ENCODE data around the gene ZNF829. TPM values are rescaled to one million over a fixed set of nuclear protein-coding genes. Genes with fewer than 3 reads are reported as not detected.

The ZNF829 gene
- total and polyA plus RNA-seq, 10 of the 15 experiments (the other 5 are each of a cell fraction or from before 2014, with no cell fraction given): 0.08 to 0.63 (median 0.22) TPM

GRCh38 chr19:36950335-36951119 lies 34.4 kb upstream of the ZNF829 start:
- H3K4me2 ChIP-seq (ENCODE audit: control insufficient read depth, insufficient read depth): no peak overlapping the region
- ChIA-PET CTCF (no interaction called here), RAD21 (ENCODE audit: unreplicated experiment) (no interaction called here), POLR2A (interaction anchor here (0.6 kb wide), 1 partner anchor 210 kb away, joined by 4 read pairs; no protein-coding TSS in a partner anchor), SMC1A (ENCODE audit: uncharacterized antibody, unreplicated experiment) (no interaction called here)
- in situ Hi-C loops (cut with MboI): no loop called here
- DNase-seq (ENCODE audit: low read depth, low spot score) (no peak), FAIRE-seq (no peak), ATAC-seq (no peak)
- H3K9ac ChIP-seq (ENCODE audit: control insufficient read depth, insufficient read depth, low read length): no peak overlapping the region
- no peak overlapping the region for H3K4me3 ChIP-seq
- no peak overlapping the region for H3K27ac ChIP-seq (ENCODE audit: control insufficient read depth, insufficient read depth)
- intact Hi-C loops (cut with micrococcal nuclease; ENCODE audit: unreplicated experiment): no loop called here
- H3K79me2 ChIP-seq (ENCODE audit: control insufficient read depth, insufficient read depth, low read length): no peaks in the 10 kb centered on the region
- H3K27me3 ChIP-seq (replicated peaks in 1 of 2; ENCODE audit: control insufficient read depth in 2 of 2, insufficient read depth in 2 of 2, low read length in 1 of 2): no peaks in the 10 kb centered on the region
- no peak for TF ChIP-seq SREBF2 (IDR thresholded peaks at IDR 0.05; ENCODE audit: low read length)
- no peak for TF ChIP-seq TCF3 (IDR thresholded peaks at IDR 0.05; ENCODE audit: borderline replicate concordance, insufficient read depth, low read depth, low read length)
- TF ChIP-seq, protein P1, sequence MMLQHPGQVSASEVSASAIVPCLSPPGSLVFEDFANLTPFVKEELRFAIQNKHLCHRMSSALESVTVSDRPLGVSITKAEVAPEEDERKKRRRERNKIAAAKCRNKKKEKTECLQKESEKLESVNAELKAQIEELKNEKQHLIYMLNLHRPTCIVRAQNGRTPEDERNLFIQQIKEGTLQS (IDR thresholded peaks at IDR 0.05; ENCODE audit: borderline replicate concordance, extremely low read depth, low read depth, low read length): no peak
- no peak for TF ChIP-seq TBL1XR1 (IDR thresholded peaks at IDR 0.05; ENCODE audit: low read depth, low read length)
- no peak for TF ChIP-seq IRF5 (IDR thresholded peaks at IDR 0.05; ENCODE audit: borderline replicate concordance)
- no peak for TF ChIP-seq FOS (IDR thresholded peaks at IDR 0.05; ENCODE audit: borderline replicate concordance, extremely low read depth, insufficient read length)
- no peak for TF ChIP-seq ZNF592 (IDR thresholded peaks at IDR 0.05)
- TF ChIP-seq, protein P2, sequence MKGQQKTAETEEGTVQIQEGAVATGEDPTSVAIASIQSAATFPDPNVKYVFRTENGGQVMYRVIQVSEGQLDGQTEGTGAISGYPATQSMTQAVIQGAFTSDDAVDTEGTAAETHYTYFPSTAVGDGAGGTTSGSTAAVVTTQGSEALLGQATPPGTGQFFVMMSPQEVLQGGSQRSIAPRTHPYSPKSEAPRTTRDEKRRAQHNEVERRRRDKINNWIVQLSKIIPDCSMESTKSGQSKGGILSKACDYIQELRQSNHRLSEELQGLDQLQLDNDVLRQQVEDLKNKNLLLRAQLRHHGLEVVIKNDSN (IDR thresholded peaks at IDR 0.05; ENCODE audit: borderline replicate concordance, extremely low read length, insufficient read depth, low read depth, low read length): no peak
- no peak for TF ChIP-seq TAF1 (IDR thresholded peaks at IDR 0.05; ENCODE audit: borderline replicate concordance, low read depth, low read length)
- TF ChIP-seq, protein P3, sequence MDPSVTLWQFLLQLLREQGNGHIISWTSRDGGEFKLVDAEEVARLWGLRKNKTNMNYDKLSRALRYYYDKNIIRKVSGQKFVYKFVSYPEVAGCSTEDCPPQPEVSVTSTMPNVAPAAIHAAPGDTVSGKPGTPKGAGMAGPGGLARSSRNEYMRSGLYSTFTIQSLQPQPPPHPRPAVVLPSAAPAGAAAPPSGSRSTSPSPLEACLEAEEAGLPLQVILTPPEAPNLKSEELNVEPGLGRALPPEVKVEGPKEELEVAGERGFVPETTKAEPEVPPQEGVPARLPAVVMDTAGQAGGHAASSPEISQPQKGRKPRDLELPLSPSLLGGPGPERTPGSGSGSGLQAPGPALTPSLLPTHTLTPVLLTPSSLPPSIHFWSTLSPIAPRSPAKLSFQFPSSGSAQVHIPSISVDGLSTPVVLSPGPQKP (IDR thresholded peaks at IDR 0.05; ENCODE audit: low read depth, low read length): no peak
- TF ChIP-seq MEF2A (IDR thresholded peaks at IDR 0.05; ENCODE audit: insufficient read depth, low read depth, low read length): no peak
- H3K9me3 ChIP-seq (replicated peaks; ENCODE audit: control insufficient read depth, insufficient read depth, low read length): peaks cover 7% of the 10 kb centered on the region
- BruUV-seq (replicated peaks): no TSS peak
- WGBS (ENCODE audit: insufficient coverage, insufficient replicate concordance, low lambda C conversion rate, missing lambda C conversion rate): 99% methylated on average over 5 of the region's 5 CpGs
- H2AFZ ChIP-seq (ENCODE audit: control insufficient read depth, low read depth, low read length): no peak overlapping the region
- H4K20me1 ChIP-seq (ENCODE audit: control insufficient read depth, insufficient read depth): no peaks in the 10 kb centered on the region
- no peaks in the 10 kb centered on the region for H3K36me3 ChIP-seq (ENCODE audit: control insufficient read depth in 2 of 2, insufficient read depth in 2 of 2, low read length in 1 of 2)
- H3K4me1 ChIP-seq (ENCODE audit: control insufficient read depth, insufficient read depth, low read length): no peaks in the 10 kb centered on the region

Measured in GM12878 (cell line).